Smooth muscle cell (in vitro differentiated cells): Measurements from ENCODE around the gene HNRNPAB. TPM values are rescaled to one million over a fixed set of nuclear protein-coding genes. Genes with fewer than 3 reads are reported as not detected.
"Not testable (repeated sequence)": the region's sequence is repeated elsewhere in the genome, so short reads cannot be mapped to it uniquely, and the experiment has no call there.

Experiments used
- DNase-seq: peaks from one replicate; lab custom pipeline; 2025; ENCODE audit not compliant: unreplicated experiment; lab: John Stamatoyannopoulos, UW
- H2AFZ ChIP-seq: fragments of 200-600 bp; sonication (generic); 2 replicates; pipeline ENCODE4 v1.6.0; 2016; ENCODE audit warnings: antibody characterized with exemption, low read depth, mild to moderate bottlenecking
- H3F3A ChIP-seq: fragments of 200-600 bp; sonication (generic); 2 replicates; pipeline ENCODE4 v1.6.0; 2017; ENCODE audit warnings: antibody characterized with exemption, low read depth
- H3K27ac ChIP-seq: fragments of 200-600 bp; sonication (generic); 2 replicates; pipeline ENCODE4 v1.5.1; 2016; ENCODE audit warnings: low read depth, mild to moderate bottlenecking
- H3K27me3 ChIP-seq: fragments of 200-600 bp; sonication (generic); 2 replicates; pipeline ENCODE4 v1.6.1; 2016; ENCODE audit warnings: low read depth, mild to moderate bottlenecking
- H3K36me3 ChIP-seq: fragments of 200-600 bp; sonication (generic); 2 replicates; pipeline ENCODE4 v1.5.1; 2016; ENCODE audit warnings: low read depth
- H3K4me1 ChIP-seq: fragments of 200-600 bp; sonication (generic); 2 replicates; pipeline ENCODE4 v1.5.1; 2016; ENCODE audit warnings: low read depth
- H3K4me2 ChIP-seq: fragments of 200-600 bp; sonication (generic); 2 replicates; pipeline ENCODE4 v1.6.0; 2016; ENCODE audit warnings: mild to moderate bottlenecking
- H3K4me3 ChIP-seq: fragments of 200-600 bp; sonication (generic); 2 replicates; pipeline ENCODE4 v1.5.1; 2016; ENCODE audit warnings: mild to moderate bottlenecking
- H3K79me2 ChIP-seq: fragments of 200-600 bp; sonication (generic); 2 replicates; pipeline ENCODE4 v1.6.0; 2016; ENCODE audit warnings: low read depth, mild to moderate bottlenecking
- H3K9ac ChIP-seq: fragments of 200-600 bp; sonication (generic); 2 replicates; pipeline ENCODE4 v1.6.0; 2016; ENCODE audit warnings: low read depth
- H3K9me3 ChIP-seq: fragments of 200-600 bp; sonication (generic); replicated peaks from 2 replicates; pipeline ENCODE4 v1.5.1; 2016; ENCODE audit warnings: low read depth
- H4K20me1 ChIP-seq: fragments of 200-600 bp; sonication (generic); 2 replicates; pipeline ENCODE4 v1.6.0; 2016; ENCODE audit warnings: low read depth
- WGBS: methylation state at CpG from one replicate; pipeline ENCODE4 v1.1.7; 2016; ENCODE audit warnings: low lambda C conversion rate; 5-methylcytosine and 5-hydroxymethylcytosine counted together
- polyA plus RNA-seq: library from polyadenylated mRNA; unstranded; fragments of >200 nt; fragmentation: Nextera tagmentation; extraction: Ambion mirVana; gene quantifications from 2 replicates; pipeline ENCODE4 v1.2.1, GENCODE V29; 2016
- total RNA-seq: library from RNA; depleted of rRNA; stranded (reverse); fragments of >200 nt; gene quantifications from 2 replicates; pipeline ENCODE4 v1.2.3, GENCODE V29; 2014
- TF ChIP-seq, protein P1 (sequence below): fragments of 200-600 bp; sonication (generic); IDR thresholded peaks from 2 replicates; pipeline ENCODE4 v1.5.1; 2017; ENCODE audit warnings: borderline replicate concordance, mild to moderate bottlenecking, antibody characterized with exemption; ENCODE audit not compliant: insufficient read depth, poor library complexity, severe bottlenecking

The HNRNPAB gene
- total and polyA plus RNA-seq, 2 experiments from 2014 or later = 79.3 to 170 TPM

DNA sequence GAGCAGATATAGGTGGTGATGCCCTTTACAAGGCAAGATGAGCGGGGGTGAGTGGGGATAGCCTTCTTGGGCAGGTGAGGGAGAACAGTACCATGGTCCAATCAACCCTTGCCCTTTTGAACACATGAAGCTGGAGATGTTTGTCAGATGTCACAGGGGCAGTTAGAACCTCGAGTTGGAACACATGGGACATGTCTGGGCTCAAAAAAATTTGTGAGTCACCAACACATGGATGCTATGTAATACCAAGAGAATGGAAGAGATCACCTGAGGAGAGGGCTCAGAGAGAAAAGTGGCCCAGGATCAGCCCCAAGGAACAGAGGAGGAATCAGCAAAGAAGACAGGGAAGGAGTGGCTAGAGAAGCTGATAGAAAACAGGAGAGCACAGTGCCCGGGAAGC lies 23.6 kb downstream of the HNRNPAB start:
- no peaks in the 10 kb centered on the region for H3K9me3 ChIP-seq
- 87% methylated on average over 3 of the region's 3 CpGs for WGBS
- peaks cover 11% of the 10 kb centered on the region for H4K20me1 ChIP-seq
- no peak overlapping the region for H3K4me2 ChIP-seq
- H3F3A ChIP-seq = peaks cover 3% of the 10 kb centered on the region
- H3K79me2 ChIP-seq = peaks cover 26% of the 10 kb centered on the region
- peaks cover 9% of the 10 kb centered on the region for H3K4me1 ChIP-seq
- H3K4me3 ChIP-seq = no peak overlapping the region
- DNase-seq = no peak
- TF ChIP-seq, protein P1, sequence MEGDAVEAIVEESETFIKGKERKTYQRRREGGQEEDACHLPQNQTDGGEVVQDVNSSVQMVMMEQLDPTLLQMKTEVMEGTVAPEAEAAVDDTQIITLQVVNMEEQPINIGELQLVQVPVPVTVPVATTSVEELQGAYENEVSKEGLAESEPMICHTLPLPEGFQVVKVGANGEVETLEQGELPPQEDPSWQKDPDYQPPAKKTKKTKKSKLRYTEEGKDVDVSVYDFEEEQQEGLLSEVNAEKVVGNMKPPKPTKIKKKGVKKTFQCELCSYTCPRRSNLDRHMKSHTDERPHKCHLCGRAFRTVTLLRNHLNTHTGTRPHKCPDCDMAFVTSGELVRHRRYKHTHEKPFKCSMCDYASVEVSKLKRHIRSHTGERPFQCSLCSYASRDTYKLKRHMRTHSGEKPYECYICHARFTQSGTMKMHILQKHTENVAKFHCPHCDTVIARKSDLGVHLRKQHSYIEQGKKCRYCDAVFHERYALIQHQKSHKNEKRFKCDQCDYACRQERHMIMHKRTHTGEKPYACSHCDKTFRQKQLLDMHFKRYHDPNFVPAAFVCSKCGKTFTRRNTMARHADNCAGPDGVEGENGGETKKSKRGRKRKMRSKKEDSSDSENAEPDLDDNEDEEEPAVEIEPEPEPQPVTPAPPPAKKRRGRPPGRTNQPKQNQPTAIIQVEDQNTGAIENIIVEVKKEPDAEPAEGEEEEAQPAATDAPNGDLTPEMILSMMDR = no peak
- no peak overlapping the region for H3K27ac ChIP-seq
- no peaks in the 10 kb centered on the region for H3K27me3 ChIP-seq
- no peaks in the 10 kb centered on the region for H3K36me3 ChIP-seq
- H3K9ac ChIP-seq = no peak overlapping the region
- H2AFZ ChIP-seq = no peak overlapping the region

DNA sequence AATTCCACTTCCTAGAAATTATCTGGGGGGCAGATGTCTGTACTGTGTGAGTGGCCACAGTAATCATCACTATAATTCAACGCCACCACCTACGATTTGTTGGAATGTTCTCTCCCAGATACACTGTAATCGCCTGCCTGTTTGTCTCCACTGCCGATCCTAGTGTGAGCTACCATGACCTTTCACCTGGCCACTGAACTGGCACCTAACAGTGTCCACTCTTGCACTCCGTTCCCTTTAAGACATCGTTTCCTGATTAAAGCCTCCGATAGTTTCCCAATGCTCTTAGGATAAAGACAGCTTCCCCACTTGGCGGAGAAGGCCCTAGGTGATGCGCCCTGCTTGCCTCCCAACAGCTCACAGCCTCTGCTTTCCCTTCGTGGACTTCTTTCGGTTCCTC lies 24.3 kb downstream of the HNRNPAB start:
- H3K36me3 ChIP-seq = no peaks in the 10 kb centered on the region
- no peaks in the 10 kb centered on the region for H3K27me3 ChIP-seq
- H3K4me3 ChIP-seq = no peak overlapping the region
- H3K79me2 ChIP-seq = peaks cover 26% of the 10 kb centered on the region
- H3K9me3 ChIP-seq = no peaks in the 10 kb centered on the region
- peaks cover 9% of the 10 kb centered on the region for H3K4me1 ChIP-seq
- no peak overlapping the region for H3K27ac ChIP-seq
- no peak overlapping the region for H3K4me2 ChIP-seq
- TF ChIP-seq, protein P1 = no peak
- 98% methylated on average over 11 of the region's 11 CpGs for WGBS
- no peak for DNase-seq
- peaks cover 4% of the 10 kb centered on the region for H3F3A ChIP-seq
- no peak overlapping the region for H2AFZ ChIP-seq
- H4K20me1 ChIP-seq = peaks cover 8% of the 10 kb centered on the region
- no peak overlapping the region for H3K9ac ChIP-seq

DNA sequence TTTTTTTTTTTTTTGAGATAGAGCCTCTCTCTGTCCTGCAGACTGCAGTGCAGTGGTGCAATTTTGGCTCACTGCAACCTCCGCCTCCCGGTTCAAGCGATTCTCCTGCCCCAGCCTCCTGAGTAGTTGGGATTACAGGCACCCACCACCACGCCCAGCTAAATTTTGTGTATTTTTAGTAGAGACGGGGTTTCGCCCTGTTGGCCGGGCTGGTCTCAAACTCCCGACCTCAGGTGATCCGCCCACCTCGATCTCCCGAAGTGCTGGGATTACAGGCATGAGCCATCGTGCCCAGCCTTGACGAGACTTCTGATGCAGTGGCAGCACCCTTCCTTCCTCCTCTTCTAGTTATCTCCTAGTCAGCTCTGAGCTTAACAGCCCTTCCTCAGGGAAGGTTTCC lies 24.8 kb downstream of the HNRNPAB start:
- not testable (repeated sequence) for H3K4me3 ChIP-seq, H3K27ac ChIP-seq, H3K36me3 ChIP-seq, DNase-seq, H3F3A ChIP-seq, H4K20me1 ChIP-seq, H2AFZ ChIP-seq, H3K27me3 ChIP-seq, H3K9ac ChIP-seq, H3K4me2 ChIP-seq, H3K4me1 ChIP-seq, H3K9me3 ChIP-seq
- WGBS = 98% methylated on average over 13 of the region's 13 CpGs
- peaks cover 26% of the 10 kb centered on the region for H3K79me2 ChIP-seq

DNA sequence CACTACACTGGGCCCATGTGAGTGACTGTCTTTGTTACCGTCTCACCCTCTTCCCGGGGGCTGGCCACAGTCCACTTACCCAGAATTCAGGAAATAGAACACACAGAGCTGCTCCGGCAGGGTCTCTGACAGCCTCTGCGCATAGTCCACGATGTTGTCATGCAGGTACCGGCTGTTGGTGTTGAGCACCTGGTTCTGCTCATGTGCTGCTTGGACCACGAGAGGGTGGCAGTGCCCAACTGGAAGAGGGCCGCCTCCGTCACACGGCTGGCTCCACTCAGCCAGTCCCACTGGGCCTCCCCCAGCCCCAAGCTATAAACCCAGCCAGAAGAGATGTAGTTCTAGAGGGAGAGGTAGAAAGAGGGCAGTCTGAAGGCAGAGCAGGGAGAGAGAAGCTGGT lies 25.5 kb downstream of the HNRNPAB start:
- H3K79me2 ChIP-seq = peaks cover 26% of the 10 kb centered on the region
- DNase-seq = no peak

More for the DNA sequence above, 25.5 kb downstream of the HNRNPAB start:
- peaks cover 9% of the 10 kb centered on the region for H3K4me1 ChIP-seq
- no peak overlapping the region for H3K4me3 ChIP-seq
- H3K36me3 ChIP-seq = no peaks in the 10 kb centered on the region
- no peak overlapping the region for H3K27ac ChIP-seq
- H4K20me1 ChIP-seq = peaks cover 8% of the 10 kb centered on the region
- no peaks in the 10 kb centered on the region for H3K27me3 ChIP-seq
- no peak overlapping the region for H2AFZ ChIP-seq
- peaks cover 4% of the 10 kb centered on the region for H3F3A ChIP-seq
- no peaks in the 10 kb centered on the region for H3K9me3 ChIP-seq
- TF ChIP-seq, protein P1 = no peak
- H3K9ac ChIP-seq = no peak overlapping the region
- WGBS = 96% methylated on average over 10 of the region's 10 CpGs
- H3K4me2 ChIP-seq = no peak overlapping the region
